ENCODE results near the gene AGPAT1.
"Not testable (repeated sequence)": the region's sequence is repeated elsewhere in the genome, so short reads cannot be mapped to it uniquely, and the experiment has no call there.

The AGPAT1 gene

GRCh38 chr6:32186151-32186840 lies 10.4 kb upstream of the AGPAT1 start:
- not testable (repeated sequence) for DNase-seq (ENCODE audit: low read depth)

GRCh38 chr6:32185681-32186131 lies 9.8 kb upstream of the AGPAT1 start:
- DNase-seq (ENCODE audit: low read depth): peak; percentile 94

GRCh38 chr6:32184084-32184640 lies 8.3 kb upstream of the AGPAT1 start, which contains the start of gene AGER:
Gene AGER (minus strand): TSS chr6:32184253. CDS start chr6:32184222, 31 bp downstream.
- no peak for DNase-seq (ENCODE audit: low read depth)

- no peak for DNase-seq (ENCODE audit: low read depth)
These were observed 7.7 kb upstream of the AGPAT1 start for GRCh38 chr6:32183483-32184083.

- no peak for DNase-seq (ENCODE audit: low read depth)
These were observed 7.1 kb upstream of the AGPAT1 start for GRCh38 chr6:32183030-32183429.

GRCh38 chr6:32182555-32182981 lies 6.7 kb upstream of the AGPAT1 start:
- DNase-seq (ENCODE audit: low read depth): no peak

- DNase-seq (ENCODE audit: low read depth): no peak
These were observed 6.1 kb upstream of the AGPAT1 start for GRCh38 chr6:32181915-32182529.

- DNase-seq (ENCODE audit: low read depth): no peak
These were observed 5.3 kb upstream of the AGPAT1 start for GRCh38 chr6:32181148-32181702.

- DNase-seq (ENCODE audit: low read depth): no peak
These were observed 4.0 kb upstream of the AGPAT1 start for GRCh38 chr6:32179766-32180405.

- peak; percentile 24 for DNase-seq (ENCODE audit: low read depth)
These were observed 2.9 kb upstream of the AGPAT1 start for GRCh38 chr6:32178547-32179440.

GRCh38 chr6:32177788-32178546 lies 2.1 kb upstream of the AGPAT1 start, which contains the start of gene RNF5:
Gene RNF5 (plus strand): TSS chr6:32178405. CDS start chr6:32178512, 107 bp downstream.
- DNase-seq (ENCODE audit: low read depth): peak; percentile 100

GRCh38 chr6:32177183-32177787 lies 1.4 kb upstream of the AGPAT1 start:
- DNase-seq (ENCODE audit: low read depth): peak; percentile 74

GRCh38 chr6:32176476-32177182 lies 745 bp upstream of the AGPAT1 start:
- DNase-seq (ENCODE audit: low read depth): peak; percentile 82

GRCh38 chr6:32175322-32175710 lies 568 bp downstream of the AGPAT1 start:
- no peak for DNase-seq (ENCODE audit: low read depth)

- DNase-seq (ENCODE audit: low read depth): no peak
These were observed 1.5 kb downstream of the AGPAT1 start for GRCh38 chr6:32174416-32174815.

- DNase-seq (ENCODE audit: low read depth): no peak
These were observed 2.7 kb downstream of the AGPAT1 start for GRCh38 chr6:32173051-32173727.

GRCh38 chr6:32171234-32171633 lies 4.7 kb downstream of the AGPAT1 start:
- DNase-seq (ENCODE audit: low read depth): no peak

- no peak for DNase-seq (ENCODE audit: low read depth)
These were observed 5.6 kb downstream of the AGPAT1 start for GRCh38 chr6:32170294-32170693.

All from iris pigment epithelial cell (primary cell).